ENCODE measurements around the gene ZNF93.
"Not testable (repeated sequence)": the region's sequence is repeated elsewhere in the genome, so short reads cannot be mapped to it uniquely, and the experiment has no call there.

ZNF93 gene

GRCh38 chr19:19938449-19938848 is 37.7 kb downstream of the ZNF93 start:
- no peak for DNase-seq

DNA sequence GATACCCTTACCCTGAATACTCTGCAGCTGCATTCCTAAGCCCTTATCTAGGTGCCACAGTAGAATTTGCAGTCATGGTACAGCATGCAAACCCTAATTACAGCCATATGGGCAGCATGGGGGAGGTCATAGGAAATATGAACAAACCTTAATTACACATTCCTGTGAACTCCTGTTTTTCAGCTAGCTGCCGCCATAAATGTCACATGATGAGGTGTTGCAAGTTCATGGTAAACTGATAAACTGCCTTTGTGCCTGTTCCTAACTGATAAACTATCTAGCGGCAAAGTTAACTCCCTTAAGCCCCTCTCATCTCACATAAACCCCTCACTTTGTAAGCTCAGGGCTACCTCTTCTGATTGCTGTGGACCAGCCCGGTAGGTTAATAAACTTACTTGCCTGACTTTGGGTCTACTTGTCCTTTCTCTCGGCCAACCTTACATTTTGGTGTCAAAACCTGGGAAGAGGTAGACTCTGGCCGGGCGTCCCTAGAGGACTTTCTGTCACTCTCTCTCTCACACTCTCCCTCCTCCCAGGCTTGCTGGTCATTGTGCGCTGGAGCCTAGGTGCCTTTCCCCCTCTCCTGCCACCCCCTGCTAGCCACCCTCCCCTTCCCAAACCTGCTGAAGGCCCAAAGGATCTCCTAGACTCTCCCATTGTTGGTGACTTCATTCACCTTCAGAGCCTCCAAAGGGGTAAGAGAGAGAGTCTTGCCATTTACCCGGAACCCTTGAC is 43.3 kb downstream of the ZNF93 start:
- DNase-seq: no peak

DNA sequence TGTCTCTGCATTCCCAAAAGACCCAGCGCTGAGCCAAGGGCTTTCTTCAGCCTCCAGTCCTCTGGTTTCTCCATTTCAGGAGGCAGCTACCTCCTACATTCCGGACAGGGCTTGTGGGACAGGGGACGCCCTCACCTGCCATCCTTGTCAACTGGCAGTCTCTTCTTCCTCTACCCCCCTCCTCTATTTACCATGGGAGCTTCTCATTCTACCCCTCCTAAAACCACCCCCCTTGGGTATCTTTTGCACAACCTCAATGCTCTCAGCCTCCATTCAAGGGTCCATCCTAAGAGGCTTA is 43.8 kb downstream of the ZNF93 start:
- DNase-seq: no peak

GRCh38 chr19:19946226-19946625 is 45.5 kb downstream of the ZNF93 start:
- no peak for DNase-seq

DNA sequence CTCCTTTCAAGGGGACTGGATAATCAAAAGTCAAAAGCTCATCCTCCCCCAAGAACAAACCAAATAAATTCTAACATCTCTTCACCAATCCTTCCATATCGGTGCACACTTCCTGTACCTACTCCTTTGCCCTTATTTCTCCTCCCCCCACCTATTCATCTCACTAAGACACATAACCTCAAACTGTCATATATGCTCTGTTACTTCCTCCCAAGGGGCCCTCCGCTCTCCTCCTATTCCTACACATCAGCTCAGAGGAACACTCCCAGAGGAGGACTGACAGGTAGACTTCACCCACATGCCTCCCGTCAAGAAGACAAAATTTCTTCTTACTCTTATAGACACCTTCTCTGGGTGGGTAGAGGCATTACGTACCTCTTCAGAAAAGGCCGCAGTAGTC is 48.1 kb downstream of the ZNF93 start:
- no peak for DNase-seq

DNA sequence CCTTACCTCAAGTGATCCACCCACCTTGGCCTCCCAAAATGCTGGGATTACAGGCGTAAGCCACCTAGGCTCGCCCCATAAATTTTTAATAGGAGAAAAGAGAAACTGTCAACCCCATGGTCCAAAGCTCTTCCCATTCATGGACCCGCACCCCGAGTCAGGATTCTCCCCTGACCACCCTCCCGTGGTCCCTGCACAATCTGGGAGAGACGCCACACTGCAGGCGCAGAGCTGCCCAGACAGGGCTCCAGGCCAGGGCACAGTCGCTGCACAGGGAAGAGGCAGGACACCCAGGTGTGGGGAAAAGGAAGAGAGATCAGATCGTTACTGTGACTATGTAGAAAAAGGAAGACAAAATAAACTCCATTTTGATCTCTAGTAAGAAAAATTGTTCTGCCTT is 54.5 kb downstream of the ZNF93 start:
- no peak for DNase-seq

DNA sequence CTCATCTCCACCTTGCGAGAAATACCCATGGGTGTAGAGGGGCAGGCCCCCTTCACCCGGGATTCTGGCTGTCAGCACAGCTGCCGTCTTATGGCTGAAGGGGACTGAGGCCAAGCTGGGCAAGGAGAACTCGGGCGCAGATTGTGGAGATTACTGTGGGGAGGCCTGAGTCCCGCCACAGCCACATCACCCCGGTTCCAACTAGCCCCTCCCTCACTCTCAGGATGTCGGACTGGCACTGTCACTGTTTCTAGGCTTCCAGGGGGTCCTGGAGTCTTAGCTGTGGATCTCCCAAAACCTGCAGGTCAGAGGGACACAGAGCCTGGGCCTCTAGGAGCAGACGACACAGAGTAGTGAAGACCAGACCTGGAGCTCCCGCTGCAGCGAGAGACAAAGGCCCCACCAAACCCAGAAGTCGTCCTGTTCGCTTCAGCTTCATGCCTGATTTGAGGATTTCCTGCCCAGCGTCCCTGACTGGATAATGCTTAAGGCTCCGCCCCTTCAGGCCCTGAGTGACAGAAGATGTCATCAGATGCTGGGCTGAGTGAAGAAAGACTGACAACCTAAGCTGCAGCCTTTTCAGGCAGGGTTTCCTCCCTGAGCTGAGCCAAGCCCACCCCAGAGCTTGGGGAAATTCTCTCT is 55.8 kb downstream of the ZNF93 start:
- peak; percentile 37 for DNase-seq

GRCh38 chr19:19957766-19958165 is 57.0 kb downstream of the ZNF93 start:
- not testable (repeated sequence) for DNase-seq

GRCh38 chr19:19959151-19959799 is 58.5 kb downstream of the ZNF93 start:
- DNase-seq: peak; percentile 75

DNA sequence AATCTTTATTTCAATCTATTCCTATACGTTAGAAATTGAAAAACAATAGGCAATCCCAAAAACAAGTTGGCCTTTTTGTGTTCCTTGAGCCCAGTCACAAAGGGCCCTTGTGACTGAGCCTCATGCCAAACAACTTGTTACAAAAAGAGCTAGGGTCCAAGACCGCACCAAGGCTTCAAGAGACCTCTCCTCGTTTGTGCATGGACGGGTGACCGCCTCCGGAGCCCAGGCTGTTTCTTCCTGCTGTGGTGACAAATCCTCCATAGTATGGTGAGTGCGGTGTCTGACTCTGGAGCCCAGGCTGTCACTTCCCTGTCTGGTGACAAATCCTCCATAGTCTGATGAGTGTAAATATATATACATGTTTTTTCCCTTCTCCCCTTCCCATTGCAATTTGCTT is 63.7 kb downstream of the ZNF93 start:
- DNase-seq: no peak

DNA sequence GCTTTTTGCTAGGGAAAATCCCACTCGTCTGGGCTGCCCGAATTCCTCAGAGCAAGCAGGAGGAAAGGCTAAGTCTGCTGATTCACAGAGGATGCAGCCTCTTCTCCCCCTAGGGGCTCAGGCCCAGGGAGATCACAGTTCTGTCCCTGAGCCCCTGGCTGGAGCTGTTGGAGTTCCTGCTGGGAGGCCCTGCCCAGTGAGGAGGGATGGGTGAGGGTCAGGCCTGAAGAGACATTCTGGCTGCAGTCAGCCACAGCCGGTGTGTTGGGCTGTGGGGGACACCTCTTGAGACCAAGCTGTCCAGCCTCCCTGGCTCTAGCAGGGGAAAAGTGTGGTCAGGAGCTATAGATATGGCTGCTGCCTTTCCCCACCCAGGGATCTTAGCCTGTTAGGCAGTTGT is 65.4 kb downstream of the ZNF93 start:
- not testable (repeated sequence) for DNase-seq

DNA sequence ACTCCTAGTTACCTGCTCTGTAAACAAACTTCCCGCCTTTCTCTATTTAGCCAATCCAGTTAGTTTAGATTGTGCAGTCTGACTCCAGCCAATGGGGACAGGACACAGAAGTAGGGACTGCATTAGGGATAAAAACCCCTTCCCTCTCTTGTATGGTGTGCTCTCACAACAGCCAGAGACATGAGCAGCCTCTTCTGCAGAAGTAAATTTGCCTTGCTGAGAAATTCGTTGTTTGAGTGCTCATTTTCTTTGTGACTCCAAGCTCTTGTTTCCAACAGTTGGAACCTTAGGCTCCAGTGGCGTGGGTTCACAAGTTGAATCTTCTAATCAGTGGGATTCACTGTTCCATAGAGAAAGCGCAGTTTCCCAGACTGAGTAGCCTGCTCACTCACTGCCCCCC is 66.1 kb downstream of the ZNF93 start:
- no peak for DNase-seq
